ENCODE measurements around the gene PRKG2. TPM values are rescaled to one million over a fixed set of nuclear protein-coding genes. Genes with fewer than 3 reads are reported as not detected.

Gene PRKG2
- total RNA-seq, 1 experiment from 2014 or later: 1.9 TPM

GRCh38 chr4:81142744-81143143 lies 72.3 kb downstream of the PRKG2 start:
- Histone ChIP-seq H4K5ac (ENCODE audit: insufficient read length, low read depth, low read length) (no peak overlapping the region), H4K20me1 (ENCODE audit: control insufficient read depth, insufficient read depth, insufficient read length) (no peaks in the 10 kb centered on the region), H2BK120ac (ENCODE audit: low read depth, low read length, poor library complexity, severe bottlenecking) (no peak overlapping the region), H2BK20ac (ENCODE audit: low read depth, low read length, poor library complexity, severe bottlenecking) (no peak overlapping the region), H3K27ac (ENCODE audit: insufficient read length, low read depth, low read length) (no peak overlapping the region), H3K23ac (ENCODE audit: insufficient read length, low read depth, low read length) (no peak overlapping the region), H3K4me2 (ENCODE audit: insufficient read depth, insufficient read length, low read length) (no peak overlapping the region), H2AK5ac (ENCODE audit: insufficient read length, low read length) (no peak overlapping the region), H3K9me3 (ENCODE audit: control insufficient read depth, low read depth, low read length) (no peaks in the 10 kb centered on the region), H2BK15ac (ENCODE audit: low read depth, low read length) (no peak overlapping the region), H3K14ac (ENCODE audit: insufficient read depth, low read length) (no peak overlapping the region), H3K23me2 (ENCODE audit: insufficient read length, low read depth, low read length, poor library complexity, severe bottlenecking) (no peaks in the 10 kb centered on the region), H3K79me2 (ENCODE audit: insufficient read depth, low read length) (no peaks in the 10 kb centered on the region), H3T11ph (ENCODE audit: low read length) (no peak overlapping the region), H2AFZ (ENCODE audit: low read length) (no peak overlapping the region), H4K8ac (replicated peaks; ENCODE audit: insufficient read length, low read depth, low read length) (no peak overlapping the region), H3K9ac (ENCODE audit: extremely low read depth, insufficient read length, low read length) (no peak overlapping the region), H3K4ac (ENCODE audit: low read depth, low read length) (no peak overlapping the region), H2BK5ac (ENCODE audit: insufficient read length, low read length) (no peak overlapping the region), H3K56ac (ENCODE audit: insufficient read length, low read depth, low read length) (no peak overlapping the region), H3K18ac (ENCODE audit: insufficient read length, low read depth, low read length) (no peak overlapping the region), H3K4me1 (ENCODE audit: insufficient read depth, low read length) (peaks cover 5% of the 10 kb centered on the region; the same call in 1 of the 2 replicates), H3K27me3 (ENCODE audit: insufficient read depth, low read length) (no peaks in the 10 kb centered on the region), H3K79me1 (ENCODE audit: insufficient read depth, low read depth, low read length, poor library complexity, severe bottlenecking) (no peaks in the 10 kb centered on the region), H4K91ac (ENCODE audit: insufficient read length, low read depth, low read length) (no peak overlapping the region), H2BK12ac (ENCODE audit: insufficient read length, low read depth, low read length) (no peak overlapping the region)
- Mint-ChIP-seq H3K36me3 (ENCODE audit: insufficient read depth in 1 of 3, low read depth in 3 of 3) (no peaks in the 10 kb centered on the region; a peak in 1 of 7 replicates), H3K4me3 (no peak overlapping the region), H3K27ac (no peak overlapping the region), H3K4me1 (peaks cover 5 to 6% of the 10 kb centered on the region in 2 experiments), H3K27me3 (ENCODE audit: low read depth) (no peaks in the 10 kb centered on the region), H3K9me3 (no peaks in the 10 kb centered on the region)
- no CpG with 5 or more reads among the region's 7 CpGs for WGBS (ENCODE audit: extremely low coverage, insufficient read length, low lambda C conversion rate)
- DNase-seq: no peak
- TF ChIP-seq CTCF (conservative IDR thresholded peaks at IDR 0.05): no peak

All from H9 (cell line).